ENCODE measurements around the gene RAB9A. TPM values are rescaled to one million over a fixed set of nuclear protein-coding genes. Genes with fewer than 3 reads are reported as not detected.

The RAB9A gene
- polyA plus RNA-seq, 1 of the 3 experiments (the other 2 are of a cell fraction), result 15.3 TPM

DNA sequence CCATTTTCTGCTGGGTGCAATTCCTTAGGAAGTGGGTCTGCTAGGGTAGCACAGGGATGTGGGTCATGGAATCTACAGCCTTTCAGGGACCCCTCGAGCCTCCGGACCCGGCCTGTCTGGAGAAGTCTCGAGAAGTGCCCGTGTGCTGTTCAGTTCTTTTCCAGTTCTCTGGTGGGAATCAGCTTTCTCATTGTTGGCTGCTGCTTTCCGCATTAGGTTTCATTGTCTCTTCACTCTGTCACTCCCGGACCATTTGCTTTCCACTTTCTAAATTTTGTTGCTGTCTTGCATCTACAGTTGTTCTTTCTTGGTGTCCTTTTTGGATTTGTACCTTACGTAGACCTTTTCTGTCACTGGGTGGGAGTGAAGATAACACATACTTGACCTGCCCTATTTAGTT lies 6.1 kb downstream of the RAB9A start:
- H3K4me3 ChIP-seq (ENCODE audit: low read depth in 2 of 2, low read length in 1 of 2), result no peak overlapping the region
- no peaks in the 10 kb centered on the region for H3K36me3 ChIP-seq (replicated peaks in 1 of 2; ENCODE audit: control insufficient read depth in 1 of 2, insufficient read depth in 2 of 2, low read length in 1 of 2)
- no peak overlapping the region for H2AFZ ChIP-seq (ENCODE audit: low read depth)
- ChIA-PET POLR2A (no interaction called here), CTCF (no interaction called here)
- H3K27ac ChIP-seq (ENCODE audit: low read depth in 2 of 2, low read length in 1 of 2), result no peak overlapping the region
- H3K9me3 ChIP-seq, result no peaks in the 10 kb centered on the region
- TF ChIP-seq SIN3A (IDR thresholded peaks at IDR 0.05; ENCODE audit: borderline replicate concordance, low read depth, low read length), result no peak
- TF ChIP-seq, protein P1, sequence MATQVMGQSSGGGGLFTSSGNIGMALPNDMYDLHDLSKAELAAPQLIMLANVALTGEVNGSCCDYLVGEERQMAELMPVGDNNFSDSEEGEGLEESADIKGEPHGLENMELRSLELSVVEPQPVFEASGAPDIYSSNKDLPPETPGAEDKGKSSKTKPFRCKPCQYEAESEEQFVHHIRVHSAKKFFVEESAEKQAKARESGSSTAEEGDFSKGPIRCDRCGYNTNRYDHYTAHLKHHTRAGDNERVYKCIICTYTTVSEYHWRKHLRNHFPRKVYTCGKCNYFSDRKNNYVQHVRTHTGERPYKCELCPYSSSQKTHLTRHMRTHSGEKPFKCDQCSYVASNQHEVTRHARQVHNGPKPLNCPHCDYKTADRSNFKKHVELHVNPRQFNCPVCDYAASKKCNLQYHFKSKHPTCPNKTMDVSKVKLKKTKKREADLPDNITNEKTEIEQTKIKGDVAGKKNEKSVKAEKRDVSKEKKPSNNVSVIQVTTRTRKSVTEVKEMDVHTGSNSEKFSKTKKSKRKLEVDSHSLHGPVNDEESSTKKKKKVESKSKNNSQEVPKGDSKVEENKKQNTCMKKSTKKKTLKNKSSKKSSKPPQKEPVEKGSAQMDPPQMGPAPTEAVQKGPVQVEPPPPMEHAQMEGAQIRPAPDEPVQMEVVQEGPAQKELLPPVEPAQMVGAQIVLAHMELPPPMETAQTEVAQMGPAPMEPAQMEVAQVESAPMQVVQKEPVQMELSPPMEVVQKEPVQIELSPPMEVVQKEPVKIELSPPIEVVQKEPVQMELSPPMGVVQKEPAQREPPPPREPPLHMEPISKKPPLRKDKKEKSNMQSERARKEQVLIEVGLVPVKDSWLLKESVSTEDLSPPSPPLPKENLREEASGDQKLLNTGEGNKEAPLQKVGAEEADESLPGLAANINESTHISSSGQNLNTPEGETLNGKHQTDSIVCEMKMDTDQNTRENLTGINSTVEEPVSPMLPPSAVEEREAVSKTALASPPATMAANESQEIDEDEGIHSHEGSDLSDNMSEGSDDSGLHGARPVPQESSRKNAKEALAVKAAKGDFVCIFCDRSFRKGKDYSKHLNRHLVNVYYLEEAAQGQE (IDR thresholded peaks at IDR 0.05; ENCODE audit: low read depth, low read length), result no peak
- TF ChIP-seq, protein P2, sequence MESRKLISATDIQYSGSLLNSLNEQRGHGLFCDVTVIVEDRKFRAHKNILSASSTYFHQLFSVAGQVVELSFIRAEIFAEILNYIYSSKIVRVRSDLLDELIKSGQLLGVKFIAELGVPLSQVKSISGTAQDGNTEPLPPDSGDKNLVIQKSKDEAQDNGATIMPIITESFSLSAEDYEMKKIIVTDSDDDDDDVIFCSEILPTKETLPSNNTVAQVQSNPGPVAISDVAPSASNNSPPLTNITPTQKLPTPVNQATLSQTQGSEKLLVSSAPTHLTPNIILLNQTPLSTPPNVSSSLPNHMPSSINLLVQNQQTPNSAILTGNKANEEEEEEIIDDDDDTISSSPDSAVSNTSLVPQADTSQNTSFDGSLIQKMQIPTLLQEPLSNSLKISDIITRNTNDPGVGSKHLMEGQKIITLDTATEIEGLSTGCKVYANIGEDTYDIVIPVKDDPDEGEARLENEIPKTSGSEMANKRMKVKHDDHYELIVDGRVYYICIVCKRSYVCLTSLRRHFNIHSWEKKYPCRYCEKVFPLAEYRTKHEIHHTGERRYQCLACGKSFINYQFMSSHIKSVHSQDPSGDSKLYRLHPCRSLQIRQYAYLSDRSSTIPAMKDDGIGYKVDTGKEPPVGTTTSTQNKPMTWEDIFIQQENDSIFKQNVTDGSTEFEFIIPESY (IDR thresholded peaks at IDR 0.05; ENCODE audit: borderline replicate concordance, low read depth), result no peak
- TF ChIP-seq TAF1 (IDR thresholded peaks at IDR 0.05; ENCODE audit: borderline replicate concordance, low read depth, low read length), result no peak
- TF ChIP-seq EZH2phosphoT487 (IDR thresholded peaks at IDR 0.05; ENCODE audit: borderline replicate concordance, low read depth), result no peak
- TF ChIP-seq MXI1 (IDR thresholded peaks at IDR 0.05; ENCODE audit: low read depth, low read length), result no peak
- TF ChIP-seq JUND (IDR thresholded peaks at IDR 0.05), result no peak
- TF ChIP-seq GATA2 (CRISPR knock-in tag; IDR thresholded peaks at IDR 0.05), result no peak
- no peak for TF ChIP-seq ELF1 (IDR thresholded peaks at IDR 0.05)
- TF ChIP-seq RXRA (IDR thresholded peaks at IDR 0.05; ENCODE audit: borderline replicate concordance, low read depth), result no peak
- no peak for TF ChIP-seq RFX5 (IDR thresholded peaks at IDR 0.05; ENCODE audit: low read length)
- TF ChIP-seq TEAD4 (IDR thresholded peaks at IDR 0.05; ENCODE audit: borderline replicate concordance, insufficient read depth), result no peak
- TF ChIP-seq, protein P3, sequence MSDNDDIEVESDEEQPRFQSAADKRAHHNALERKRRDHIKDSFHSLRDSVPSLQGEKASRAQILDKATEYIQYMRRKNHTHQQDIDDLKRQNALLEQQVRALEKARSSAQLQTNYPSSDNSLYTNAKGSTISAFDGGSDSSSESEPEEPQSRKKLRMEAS (IDR thresholded peaks at IDR 0.05; ENCODE audit: low read depth), result no peak
- no peak for TF ChIP-seq YY1 (IDR thresholded peaks at IDR 0.05; ENCODE audit: low read depth)
- TF ChIP-seq MEF2A (IDR thresholded peaks at IDR 0.05; ENCODE audit: borderline replicate concordance, low read depth), result no peak
- TF ChIP-seq RAD21 (IDR thresholded peaks at IDR 0.05; ENCODE audit: low read length), result no peak
- no peak for TF ChIP-seq FOXM1 (IDR thresholded peaks at IDR 0.05; ENCODE audit: low read depth)
- H3K27me3 ChIP-seq (ENCODE audit: insufficient read depth), result no peaks in the 10 kb centered on the region
- H3K4me1 ChIP-seq (ENCODE audit: control insufficient read depth in 1 of 2, insufficient read depth in 2 of 2, low read depth in 1 of 2, low read length in 1 of 2), result peaks cover 2 to 35% of the 10 kb centered on the region in 2 experiments
- no peaks in the 10 kb centered on the region for H3K9me2 ChIP-seq
- no peak for DNase-seq
- no peak overlapping the region for H3K9ac ChIP-seq
- H3K79me2 ChIP-seq (ENCODE audit: insufficient read depth), result peaks cover 91% of the 10 kb centered on the region
- H3F3A ChIP-seq (replicated peaks; ENCODE audit: insufficient read depth), result no peaks in the 10 kb centered on the region
- 98% methylated on average over 8 of the region's 8 CpGs for WGBS (ENCODE audit: low lambda C conversion rate)
- peaks cover 52% of the 10 kb centered on the region for H4K20me1 ChIP-seq (ENCODE audit: insufficient read depth)
- no peak overlapping the region for H3K4me2 ChIP-seq

Measured in SK-N-SH (cell line).